BLaER1 (cell line): ENCODE results near the gene ATP6V0E2.

Experiments
- H3K27ac ChIP-seq: shearing (Covaris generic); formaldehyde crosslinking; 2 replicates; pipeline ENCODE4 v1.8.1; 2022
- H3K27me3 ChIP-seq: shearing (Covaris generic); formaldehyde crosslinking; 2 replicates; pipeline ENCODE4 v1.8.1; 2022
- H3K36me3 ChIP-seq: shearing (Covaris generic); formaldehyde crosslinking; 2 replicates; pipeline ENCODE4 v1.8.1; 2022
- H3K4me1 ChIP-seq: shearing (Covaris generic); formaldehyde crosslinking; 2 replicates; pipeline ENCODE4 v1.8.1; 2022
- H3K4me2 ChIP-seq: shearing (Covaris generic); formaldehyde crosslinking; 2 replicates; pipeline ENCODE4 v1.8.1; 2022
- H3K4me3 ChIP-seq: shearing (Covaris generic); formaldehyde crosslinking; 2 replicates; pipeline ENCODE4 v1.8.1; 2022
- H3K9ac ChIP-seq: shearing (Covaris generic); formaldehyde crosslinking; 2 replicates; pipeline ENCODE4 v1.8.1; 2022
- H3K9me3 ChIP-seq: shearing (Covaris generic); formaldehyde crosslinking; 2 replicates; pipeline ENCODE4 v1.8.1; 2022
- H4K20me1 ChIP-seq: shearing (Covaris generic); formaldehyde crosslinking; 2 replicates; pipeline ENCODE4 v1.8.1; 2022
- Cebpa-rat ChIP-seq: shearing (Covaris generic); IDR thresholded peaks from 2 replicates; pipeline ENCODE4 v1.8.1; 2022

ATP6V0E2 gene

GRCh38 chr7:149877890-149878522 lies 4.2 kb downstream of the ATP6V0E2 start:
- H3K36me3 ChIP-seq = peaks cover 23% of the 10 kb centered on the region; the same call in 1 of the 2 replicates
- no peaks in the 10 kb centered on the region for H3K9me3 ChIP-seq
- no peak overlapping the region for H3K9ac ChIP-seq
- H4K20me1 ChIP-seq = no peaks in the 10 kb centered on the region
- H3K4me3 ChIP-seq = no peak overlapping the region
- peaks cover 24% of the 10 kb centered on the region for H3K4me1 ChIP-seq
- TF ChIP-seq Cebpa-rat = no peak
- H3K27ac ChIP-seq = no peak overlapping the region
- H3K4me2 ChIP-seq = no peak overlapping the region
- H3K27me3 ChIP-seq = peaks cover 5% of the 10 kb centered on the region; the same call in 1 of the 2 replicates

GRCh38 chr7:149878523-149878921 lies 4.8 kb downstream of the ATP6V0E2 start:
- Histone ChIP-seq H3K27me3 (no peaks in the 10 kb centered on the region), H4K20me1 (no peaks in the 10 kb centered on the region), H3K36me3 (peaks cover 23% of the 10 kb centered on the region; the same call in 1 of the 2 replicates), H3K4me3 (no peak overlapping the region), H3K9ac (no peak overlapping the region), H3K4me2 (no peak overlapping the region), H3K27ac (no peak overlapping the region), H3K4me1 (peaks cover 26% of the 10 kb centered on the region), H3K9me3 (no peaks in the 10 kb centered on the region)
- no peak for TF ChIP-seq Cebpa-rat

GRCh38 chr7:149879271-149879743 lies 5.5 kb downstream of the ATP6V0E2 start:
- Histone ChIP-seq H3K9me3 (no peaks in the 10 kb centered on the region), H3K36me3 (peaks cover 23% of the 10 kb centered on the region; the same call in 1 of the 2 replicates), H3K27me3 (no peaks in the 10 kb centered on the region), H4K20me1 (no peaks in the 10 kb centered on the region), H3K4me1 (peaks cover 31% of the 10 kb centered on the region), H3K4me3 (no peak overlapping the region), H3K9ac (no peak overlapping the region), H3K27ac (no peak overlapping the region), H3K4me2 (no peak overlapping the region)
- TF ChIP-seq Cebpa-rat = no peak

GRCh38 chr7:149879766-149880637 lies 6.2 kb downstream of the ATP6V0E2 start:
- H4K20me1 ChIP-seq = no peaks in the 10 kb centered on the region
- peaks cover 31% of the 10 kb centered on the region for H3K4me1 ChIP-seq
- no peak overlapping the region for H3K27ac ChIP-seq
- H3K27me3 ChIP-seq = no peaks in the 10 kb centered on the region
- peaks cover 23% of the 10 kb centered on the region; the same call in 1 of the 2 replicates for H3K36me3 ChIP-seq
- H3K4me2 ChIP-seq = no peak overlapping the region
- H3K4me3 ChIP-seq = no peak overlapping the region
- no peak for TF ChIP-seq Cebpa-rat
- H3K9me3 ChIP-seq = no peaks in the 10 kb centered on the region
- H3K9ac ChIP-seq = no peak overlapping the region

- no peak for TF ChIP-seq Cebpa-rat
- Histone ChIP-seq H3K27me3 (no peaks in the 10 kb centered on the region), H3K4me2 (no peak overlapping the region), H3K4me3 (no peak overlapping the region), H3K27ac (no peak overlapping the region), H3K4me1 (peaks cover 34% of the 10 kb centered on the region), H3K9me3 (no peaks in the 10 kb centered on the region), H3K36me3 (peaks cover 17% of the 10 kb centered on the region; the same call in 1 of the 2 replicates), H4K20me1 (no peaks in the 10 kb centered on the region), H3K9ac (no peak overlapping the region)
These were observed 7.0 kb downstream of the ATP6V0E2 start for GRCh38 chr7:149880638-149881311.

- Histone ChIP-seq H3K9me3 (no peaks in the 10 kb centered on the region), H3K4me1 (peaks cover 42% of the 10 kb centered on the region), H3K27me3 (no peaks in the 10 kb centered on the region), H3K4me3 (no peak overlapping the region), H3K9ac (no peak overlapping the region), H3K4me2 (no peak overlapping the region), H4K20me1 (no peaks in the 10 kb centered on the region), H3K27ac (no peak overlapping the region), H3K36me3 (peaks cover 17% of the 10 kb centered on the region; the same call in 1 of the 2 replicates)
- no peak for TF ChIP-seq Cebpa-rat
These were observed 7.8 kb downstream of the ATP6V0E2 start for GRCh38 chr7:149881328-149882247.

GRCh38 chr7:149882248-149883047 lies 8.7 kb downstream of the ATP6V0E2 start:
- no peaks in the 10 kb centered on the region for H3K27me3 ChIP-seq
- peaks cover 51% of the 10 kb centered on the region for H3K4me1 ChIP-seq
- H3K9ac ChIP-seq = no peak overlapping the region
- H3K9me3 ChIP-seq = no peaks in the 10 kb centered on the region
- H4K20me1 ChIP-seq = no peaks in the 10 kb centered on the region
- H3K27ac ChIP-seq = no peak overlapping the region
- H3K4me2 ChIP-seq = no peak overlapping the region
- TF ChIP-seq Cebpa-rat = no peak
- peaks cover 17% of the 10 kb centered on the region; the same call in 1 of the 2 replicates for H3K36me3 ChIP-seq
- H3K4me3 ChIP-seq = no peak overlapping the region

- TF ChIP-seq Cebpa-rat = no peak
- peak overlapping the region; percentile 84; the same call in 1 of the 2 replicates for H3K4me2 ChIP-seq
- no peaks in the 10 kb centered on the region for H3K9me3 ChIP-seq
- no peak overlapping the region for H3K4me3 ChIP-seq
- H3K9ac ChIP-seq = no peak overlapping the region
- H3K36me3 ChIP-seq = peaks cover 16% of the 10 kb centered on the region; the same call in 1 of the 2 replicates
- H3K27me3 ChIP-seq = no peaks in the 10 kb centered on the region
- peaks cover 51% of the 10 kb centered on the region for H3K4me1 ChIP-seq
- H4K20me1 ChIP-seq = no peaks in the 10 kb centered on the region
- H3K27ac ChIP-seq = no peak overlapping the region
These were observed 9.3 kb downstream of the ATP6V0E2 start for GRCh38 chr7:149883048-149883438.
